Smooth muscle cell (in vitro differentiated cells): ENCODE data around the gene UBE2G1. TPM values are rescaled to one million over a fixed set of nuclear protein-coding genes. Genes with fewer than 3 reads are reported as not detected.

ENCODE experiments used
- DNase-seq: peaks from one replicate; lab custom pipeline; 2025; ENCODE audit not compliant: unreplicated experiment; lab: John Stamatoyannopoulos, UW
- H2AFZ ChIP-seq: fragments of 200-600 bp; sonication (generic); 2 replicates; pipeline ENCODE4 v1.6.0; 2016; ENCODE audit warnings: antibody characterized with exemption, low read depth, mild to moderate bottlenecking
- H3F3A ChIP-seq: fragments of 200-600 bp; sonication (generic); 2 replicates; pipeline ENCODE4 v1.6.0; 2017; ENCODE audit warnings: antibody characterized with exemption, low read depth
- H3K27ac ChIP-seq: fragments of 200-600 bp; sonication (generic); 2 replicates; pipeline ENCODE4 v1.5.1; 2016; ENCODE audit warnings: low read depth, mild to moderate bottlenecking
- H3K27me3 ChIP-seq: fragments of 200-600 bp; sonication (generic); 2 replicates; pipeline ENCODE4 v1.6.1; 2016; ENCODE audit warnings: low read depth, mild to moderate bottlenecking
- H3K36me3 ChIP-seq: fragments of 200-600 bp; sonication (generic); 2 replicates; pipeline ENCODE4 v1.5.1; 2016; ENCODE audit warnings: low read depth
- H3K4me1 ChIP-seq: fragments of 200-600 bp; sonication (generic); 2 replicates; pipeline ENCODE4 v1.5.1; 2016; ENCODE audit warnings: low read depth
- H3K4me2 ChIP-seq: fragments of 200-600 bp; sonication (generic); 2 replicates; pipeline ENCODE4 v1.6.0; 2016; ENCODE audit warnings: mild to moderate bottlenecking
- H3K4me3 ChIP-seq: fragments of 200-600 bp; sonication (generic); 2 replicates; pipeline ENCODE4 v1.5.1; 2016; ENCODE audit warnings: mild to moderate bottlenecking
- H3K79me2 ChIP-seq: fragments of 200-600 bp; sonication (generic); 2 replicates; pipeline ENCODE4 v1.6.0; 2016; ENCODE audit warnings: low read depth, mild to moderate bottlenecking
- H3K9ac ChIP-seq: fragments of 200-600 bp; sonication (generic); 2 replicates; pipeline ENCODE4 v1.6.0; 2016; ENCODE audit warnings: low read depth
- H3K9me3 ChIP-seq: fragments of 200-600 bp; sonication (generic); replicated peaks from 2 replicates; pipeline ENCODE4 v1.5.1; 2016; ENCODE audit warnings: low read depth
- H4K20me1 ChIP-seq: fragments of 200-600 bp; sonication (generic); 2 replicates; pipeline ENCODE4 v1.6.0; 2016; ENCODE audit warnings: low read depth
- WGBS: methylation state at CpG from one replicate; pipeline ENCODE4 v1.1.7; 2016; ENCODE audit warnings: low lambda C conversion rate; 5-methylcytosine and 5-hydroxymethylcytosine counted together
- polyA plus RNA-seq: library from polyadenylated mRNA; unstranded; fragments of >200 nt; fragmentation: Nextera tagmentation; extraction: Ambion mirVana; gene quantifications from 2 replicates; pipeline ENCODE4 v1.2.1, GENCODE V29; 2016
- total RNA-seq: library from RNA; depleted of rRNA; stranded (reverse); fragments of >200 nt; gene quantifications from 2 replicates; pipeline ENCODE4 v1.2.3, GENCODE V29; 2014
- TF ChIP-seq, protein P1 (sequence below): fragments of 200-600 bp; sonication (generic); IDR thresholded peaks from 2 replicates; pipeline ENCODE4 v1.5.1; 2017; ENCODE audit warnings: borderline replicate concordance, mild to moderate bottlenecking, antibody characterized with exemption; ENCODE audit not compliant: insufficient read depth, poor library complexity, severe bottlenecking

Gene UBE2G1
- total and polyA plus RNA-seq, 2 experiments from 2014 or later = 39.9 to 63.7 TPM

DNA sequence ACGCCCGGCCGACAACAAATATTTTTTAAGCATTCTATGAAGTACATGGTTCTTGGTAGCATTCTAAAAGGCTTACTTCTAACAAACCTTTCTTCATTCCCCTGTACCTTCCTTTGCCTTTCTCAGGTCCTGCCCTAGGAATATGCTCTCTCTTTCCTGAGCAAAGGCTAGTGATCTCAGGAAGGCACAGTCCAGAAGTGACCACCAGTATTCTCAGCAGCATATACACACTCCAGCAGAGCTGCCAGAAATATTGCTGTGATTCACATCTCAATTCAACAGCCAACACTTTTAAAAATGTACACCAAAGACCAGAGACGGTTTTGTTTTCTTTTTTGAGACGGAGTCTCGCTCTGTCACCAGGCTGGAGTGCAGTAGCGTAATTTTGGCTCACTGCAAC, 61.3 kb downstream of the UBE2G1 start:
- H4K20me1 ChIP-seq = peaks cover 92% of the 10 kb centered on the region
- H3K27me3 ChIP-seq = no peaks in the 10 kb centered on the region
- H3K79me2 ChIP-seq = peaks cover 47% of the 10 kb centered on the region
- H3K9ac ChIP-seq = no peak overlapping the region
- TF ChIP-seq, protein P1, sequence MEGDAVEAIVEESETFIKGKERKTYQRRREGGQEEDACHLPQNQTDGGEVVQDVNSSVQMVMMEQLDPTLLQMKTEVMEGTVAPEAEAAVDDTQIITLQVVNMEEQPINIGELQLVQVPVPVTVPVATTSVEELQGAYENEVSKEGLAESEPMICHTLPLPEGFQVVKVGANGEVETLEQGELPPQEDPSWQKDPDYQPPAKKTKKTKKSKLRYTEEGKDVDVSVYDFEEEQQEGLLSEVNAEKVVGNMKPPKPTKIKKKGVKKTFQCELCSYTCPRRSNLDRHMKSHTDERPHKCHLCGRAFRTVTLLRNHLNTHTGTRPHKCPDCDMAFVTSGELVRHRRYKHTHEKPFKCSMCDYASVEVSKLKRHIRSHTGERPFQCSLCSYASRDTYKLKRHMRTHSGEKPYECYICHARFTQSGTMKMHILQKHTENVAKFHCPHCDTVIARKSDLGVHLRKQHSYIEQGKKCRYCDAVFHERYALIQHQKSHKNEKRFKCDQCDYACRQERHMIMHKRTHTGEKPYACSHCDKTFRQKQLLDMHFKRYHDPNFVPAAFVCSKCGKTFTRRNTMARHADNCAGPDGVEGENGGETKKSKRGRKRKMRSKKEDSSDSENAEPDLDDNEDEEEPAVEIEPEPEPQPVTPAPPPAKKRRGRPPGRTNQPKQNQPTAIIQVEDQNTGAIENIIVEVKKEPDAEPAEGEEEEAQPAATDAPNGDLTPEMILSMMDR = no peak
- DNase-seq = no peak
- no peaks in the 10 kb centered on the region for H3K4me1 ChIP-seq
- 97% methylated on average over 7 of the region's 7 CpGs for WGBS
- H2AFZ ChIP-seq = no peak overlapping the region
- H3K4me3 ChIP-seq = no peak overlapping the region
- H3K4me2 ChIP-seq = no peak overlapping the region
- no peaks in the 10 kb centered on the region for H3F3A ChIP-seq
- H3K9me3 ChIP-seq = no peaks in the 10 kb centered on the region
- H3K27ac ChIP-seq = no peak overlapping the region
- H3K36me3 ChIP-seq = peaks cover 4% of the 10 kb centered on the region

DNA sequence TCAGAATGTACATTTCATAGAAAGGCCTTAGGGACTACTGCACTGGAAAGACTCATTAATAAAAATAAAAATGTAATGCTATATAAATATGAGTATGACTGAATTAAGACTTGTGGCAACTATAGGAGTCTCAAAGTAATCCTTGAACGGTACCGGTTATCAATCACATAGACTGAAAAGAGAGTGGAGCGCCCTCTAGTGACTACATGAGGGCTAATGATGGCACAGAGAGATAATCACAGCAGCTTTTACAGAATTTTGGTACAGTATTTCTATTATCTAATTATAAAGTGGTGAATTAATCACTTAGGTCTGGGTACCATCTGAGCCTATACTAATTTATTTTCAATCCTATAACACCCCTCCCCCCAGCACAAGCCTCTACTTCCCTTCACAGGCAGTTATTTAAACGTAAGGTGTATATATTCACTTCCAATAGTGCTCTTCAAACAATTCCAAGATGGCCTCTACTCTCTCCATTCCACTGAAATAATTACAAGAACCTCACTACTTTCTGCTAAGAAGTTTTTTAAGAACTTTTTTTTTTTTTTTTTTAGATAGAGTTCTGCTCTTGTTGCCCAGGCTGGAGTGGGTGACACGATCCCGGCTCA, 62.0 kb downstream of the UBE2G1 start:
- no peak overlapping the region for H3K9ac ChIP-seq
- H3K4me2 ChIP-seq = no peak overlapping the region
- no peak overlapping the region for H3K4me3 ChIP-seq
- H4K20me1 ChIP-seq = peaks cover 92% of the 10 kb centered on the region
- peaks cover 41% of the 10 kb centered on the region for H3K79me2 ChIP-seq
- no peaks in the 10 kb centered on the region for H3K27me3 ChIP-seq
- DNase-seq = no peak
- 55% methylated on average over 6 of the region's 6 CpGs for WGBS
- H3K4me1 ChIP-seq = no peaks in the 10 kb centered on the region
- no peaks in the 10 kb centered on the region for H3F3A ChIP-seq
- no peaks in the 10 kb centered on the region for H3K9me3 ChIP-seq
- no peak overlapping the region for H3K27ac ChIP-seq
- H2AFZ ChIP-seq = no peak overlapping the region
- peaks cover 4% of the 10 kb centered on the region for H3K36me3 ChIP-seq
- TF ChIP-seq, protein P1 = peak; percentile 65

DNA sequence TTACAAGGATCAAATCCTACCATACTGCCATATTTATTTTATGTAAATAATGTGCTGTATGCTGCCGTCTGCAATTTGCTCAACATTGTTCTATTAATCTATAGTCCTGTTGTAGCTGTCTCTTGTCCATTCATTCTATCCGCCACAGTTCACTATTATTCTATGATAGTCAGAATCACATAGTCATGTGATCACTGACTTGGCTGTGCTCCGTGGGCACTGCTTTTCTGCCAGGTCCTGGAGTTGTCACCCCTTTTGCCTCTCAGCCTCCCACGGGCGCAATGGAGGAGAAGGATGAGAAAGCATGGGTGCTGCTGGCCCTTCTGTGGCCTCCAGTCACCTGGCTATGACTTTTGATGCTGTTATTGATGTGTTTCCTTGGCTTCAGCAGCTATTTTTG, 65.4 kb downstream of the UBE2G1 start:
- H3F3A ChIP-seq = no peaks in the 10 kb centered on the region
- no peak overlapping the region for H2AFZ ChIP-seq
- H4K20me1 ChIP-seq = peaks cover 94% of the 10 kb centered on the region
- H3K79me2 ChIP-seq = peaks cover 45% of the 10 kb centered on the region
- DNase-seq = no peak
- no peak overlapping the region for H3K9ac ChIP-seq
- H3K36me3 ChIP-seq = peaks cover 4% of the 10 kb centered on the region
- peaks cover 4% of the 10 kb centered on the region for H3K4me1 ChIP-seq
- H3K27me3 ChIP-seq = no peaks in the 10 kb centered on the region
- no peak overlapping the region for H3K4me2 ChIP-seq
- H3K9me3 ChIP-seq = no peaks in the 10 kb centered on the region
- TF ChIP-seq, protein P1 = no peak
- H3K4me3 ChIP-seq = no peak overlapping the region
- no peak overlapping the region for H3K27ac ChIP-seq
- WGBS = 97% methylated on average over 5 of the region's 5 CpGs

DNA sequence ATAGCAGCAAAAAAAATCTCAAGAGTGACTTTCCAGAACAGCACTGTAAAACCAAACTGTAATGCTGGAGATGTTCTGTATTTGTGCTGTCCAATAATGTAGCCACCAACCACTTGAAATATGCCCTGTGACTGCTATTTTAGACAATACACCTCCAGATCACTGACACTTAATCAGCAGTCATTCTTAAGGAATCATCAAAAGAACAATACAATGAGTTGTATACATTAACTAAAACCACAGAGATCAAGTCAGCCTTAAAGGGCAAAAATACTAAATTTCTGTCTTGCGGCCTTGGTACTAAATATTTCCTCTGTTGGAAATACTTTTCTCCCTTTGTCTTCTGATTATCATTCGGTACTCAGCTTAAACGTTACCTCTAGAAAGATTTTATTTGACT, 69.1 kb downstream of the UBE2G1 start:
- Histone ChIP-seq H3K4me3 (no peak overlapping the region), H4K20me1 (peaks cover 76% of the 10 kb centered on the region), H3K9ac (no peak overlapping the region), H3K9me3 (no peaks in the 10 kb centered on the region), H3K79me2 (peaks cover 43% of the 10 kb centered on the region), H3K36me3 (no peaks in the 10 kb centered on the region), H3F3A (no peaks in the 10 kb centered on the region), H3K4me1 (peaks cover 4% of the 10 kb centered on the region), H3K27ac (peak overlapping the region; percentile 4), H2AFZ (no peak overlapping the region), H3K4me2 (no peak overlapping the region), H3K27me3 (no peaks in the 10 kb centered on the region)
- DNase-seq = no peak
- WGBS = 69% methylated on average over 3 of the region's 3 CpGs
- TF ChIP-seq, protein P1 = no peak
